ENCODE measurements around the gene FBN3.

GRCh38 chr19:8127311-8127710 is 22.1 kb downstream of the FBN3 start:
- TF ChIP-seq CTCF (IDR thresholded peaks at IDR 0.05; ENCODE audit: low read length) (no peak), EZH2 (IDR thresholded peaks at IDR 0.05; ENCODE audit: borderline replicate concordance, low read length) (no peak)

Data from OCI-LY1 (cell line).